GM23338 (cell line): Measurements from ENCODE around the gene TIMM17B. TPM values are rescaled to one million over a fixed set of nuclear protein-coding genes. Genes with fewer than 3 reads are reported as not detected.

Experiments
- ATAC-seq: fragments of 200-7000 bp; cut with Tn5 transposase; 3 replicates; pipeline ENCODE4 v1.9.1; 2020
- DNase-seq: peaks from one replicate; pipeline ENCODE4 v3.0.0-alpha.2; 2015; ENCODE audit warnings: low spot score
- H2AFZ ChIP-seq: fragments of 200-600 bp; sonication (generic); 2 replicates; pipeline ENCODE4 v1.8.0; 2016; ENCODE audit warnings: antibody characterized with exemption, mild to moderate bottlenecking, moderate library complexity
- H3F3A ChIP-seq: fragments of 200-600 bp; sonication (generic); replicated peaks from 2 replicates; pipeline ENCODE4 v1.8.0; 2017; ENCODE audit warnings: antibody characterized with exemption, mixed run types, low read depth
- H3K27ac ChIP-seq: fragments of 200-600 bp; sonication (generic); 2 replicates; pipeline ENCODE4 v1.6.1; 2016; ENCODE audit warnings: low read depth
- H3K27me3 ChIP-seq: fragments of 200-600 bp; sonication (generic); 2 replicates; pipeline ENCODE4 v1.8.0; 2016; ENCODE audit warnings: mild to moderate bottlenecking, mixed run types, moderate library complexity; ENCODE audit not compliant: insufficient read depth
- H3K36me3 ChIP-seq: fragments of 200-600 bp; sonication (generic); 2 replicates; pipeline ENCODE4 v1.8.0; 2016; ENCODE audit warnings: mild to moderate bottlenecking; ENCODE audit not compliant: insufficient read depth
- H3K4me1 ChIP-seq: fragments of 200-600 bp; sonication (generic); 2 replicates; pipeline ENCODE4 v1.8.0; 2016; ENCODE audit warnings: mild to moderate bottlenecking, moderate library complexity; ENCODE audit not compliant: insufficient read depth
- H3K4me2 ChIP-seq: fragments of 200-600 bp; sonication (generic); 2 replicates; pipeline ENCODE4 v1.7.1; 2017; ENCODE audit warnings: mixed run types
- H3K4me3 ChIP-seq: fragments of 200-600 bp; sonication (generic); 2 replicates; pipeline ENCODE4 v1.6.1; 2016; ENCODE audit warnings: mixed run types
- H3K79me2 ChIP-seq: fragments of 200-600 bp; sonication (generic); replicated peaks from 2 replicates; pipeline ENCODE4 v1.8.0; 2017; ENCODE audit warnings: mild to moderate bottlenecking; ENCODE audit not compliant: insufficient read depth
- H3K9me2 ChIP-seq: fragments of 200-600 bp; sonication (generic); 2 replicates; pipeline ENCODE4 v1.8.0; 2017; ENCODE audit not compliant: insufficient read depth
- H4K20me1 ChIP-seq: fragments of 200-600 bp; sonication (generic); replicated peaks from 2 replicates; pipeline ENCODE4 v1.8.0; 2017; ENCODE audit warnings: mild to moderate bottlenecking; ENCODE audit not compliant: insufficient read depth
- H3K27ac Mint-ChIP-seq: 2 replicates; pipeline ENCODE4 v1.8.0; 2020; ENCODE audit warnings: inconsistent platforms, mild to moderate bottlenecking, moderate library complexity, mixed read lengths
- H3K27me3 Mint-ChIP-seq: 3 replicates; pipeline ENCODE4 v1.8.0; 2022; ENCODE audit warnings: low read depth, mild to moderate bottlenecking, moderate library complexity, mixed read lengths, inconsistent platforms; ENCODE audit not compliant: insufficient read depth, poor library complexity
- H3K36me3 Mint-ChIP-seq: 3 replicates; pipeline ENCODE4 v1.8.0; 2021; ENCODE audit warnings: low read depth, mild to moderate bottlenecking, inconsistent platforms, moderate library complexity, mixed read lengths
- H3K4me1 Mint-ChIP-seq: 3 replicates; pipeline ENCODE4 v1.8.0; 2020; ENCODE audit warnings: mild to moderate bottlenecking, inconsistent platforms, mixed read lengths
- H3K4me3 Mint-ChIP-seq: 3 replicates; pipeline ENCODE4 v1.8.0; 2021; ENCODE audit warnings: moderate library complexity, mild to moderate bottlenecking, inconsistent platforms, mixed read lengths
- H3K9me3 Mint-ChIP-seq: 3 replicates; pipeline ENCODE4 v1.8.0; 2020; ENCODE audit warnings: moderate library complexity, mild to moderate bottlenecking, inconsistent platforms, mixed read lengths
- CREB1 ChIP-seq: fragments of 250-450 bp; sonication (Bioruptor Pico); IDR thresholded peaks from 2 replicates; pipeline ENCODE4 v1.5.0; 2020; ENCODE audit warnings: low read depth, mild to moderate bottlenecking, moderate library complexity
- ETS1 ChIP-seq: IDR thresholded peaks from 2 replicates; pipeline ENCODE4 v1.6.1; 2016; ENCODE audit warnings: antibody characterized with exemption
- EZH2 ChIP-seq: fragments of 200-600 bp; sonication (generic); IDR thresholded peaks from one replicate; pipeline ENCODE4 v1.8.0; 2017; ENCODE audit warnings: antibody characterized with exemption, mild to moderate bottlenecking, low read depth; ENCODE audit not compliant: unreplicated experiment
- JUNB ChIP-seq: IDR thresholded peaks from one replicate; pipeline ENCODE4 v1.6.1; 2016; ENCODE audit warnings: antibody characterized with exemption; ENCODE audit not compliant: unreplicated experiment
- POLR2AphosphoS5 ChIP-seq: IDR thresholded peaks from 2 replicates; pipeline ENCODE4 v1.6.1; 2016; ENCODE audit warnings: antibody characterized with exemption, low read depth
- polyA plus RNA-seq: library from polyadenylated mRNA; unstranded; fragments of >200 nt; fragmentation: Nextera tagmentation; extraction: Ambion mirVana; gene quantifications from 2 replicates; pipeline ENCODE4 v1.2.1, GENCODE V29; 2016
- total RNA-seq: library from RNA; depleted of rRNA; stranded (reverse); fragments of >200 nt; shearing (Covaris generic); gene quantifications from 2 replicates; pipeline ENCODE4 v1.2.3, GENCODE V29; 2014
- TF ChIP-seq, protein P1 (sequence below), 2 experiments: fragments of 200-600 bp in 1 of 2; sonication (generic) in 1 of 2; conservative IDR thresholded peaks; 2 replicates each; pipeline versions ENCODE4 v1.5.1 to v1.6.1; 2016 to 2017; ENCODE audit warnings: antibody characterized with exemption in 2 of 2, low read depth in 2 of 2, mild to moderate bottlenecking in 2 of 2, moderate library complexity in 1 of 2

The TIMM17B gene
- total and polyA plus RNA-seq, 2 experiments from 2014 or later, result 67.1 to 147 TPM

DNA sequence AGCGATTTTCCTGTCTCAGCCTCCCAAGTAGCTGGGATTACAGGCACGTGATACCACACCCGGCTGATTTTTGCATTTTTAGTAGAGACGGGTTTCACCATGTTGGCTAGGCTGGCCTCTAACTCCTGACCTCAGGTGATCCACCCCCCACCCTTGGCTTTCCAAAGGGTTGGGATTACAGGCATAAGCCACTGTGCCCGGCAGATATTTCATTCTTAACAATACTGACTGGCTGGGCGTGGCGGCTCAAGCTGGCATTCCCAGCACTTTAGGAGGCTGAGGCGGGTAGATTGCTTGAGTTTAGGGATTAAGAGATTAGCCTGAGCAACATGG lies 1.5 kb upstream of the TIMM17B start:
- peak overlapping the region; percentile 85; the same call in 1 of the 2 replicates for H3K4me2 ChIP-seq
- H3K9me2 ChIP-seq, result no peaks in the 10 kb centered on the region
- H4K20me1 ChIP-seq, result no peaks in the 10 kb centered on the region
- Mint-ChIP-seq H3K27ac (no peak overlapping the region), H3K4me3 (peak overlapping the region; percentile 88; the same call in 2 of the 3 replicates), H3K4me1 (peaks cover 5% of the 10 kb centered on the region), H3K36me3 (peaks cover 45% of the 10 kb centered on the region), H3K9me3 (no peaks in the 10 kb centered on the region), H3K27me3 (peaks cover 3% of the 10 kb centered on the region)
- no peaks in the 10 kb centered on the region; the same call in 1 of the 2 replicates for H3K36me3 ChIP-seq
- no peak overlapping the region for H2AFZ ChIP-seq
- no peak for TF ChIP-seq JUNB
- TF ChIP-seq, protein P1, sequence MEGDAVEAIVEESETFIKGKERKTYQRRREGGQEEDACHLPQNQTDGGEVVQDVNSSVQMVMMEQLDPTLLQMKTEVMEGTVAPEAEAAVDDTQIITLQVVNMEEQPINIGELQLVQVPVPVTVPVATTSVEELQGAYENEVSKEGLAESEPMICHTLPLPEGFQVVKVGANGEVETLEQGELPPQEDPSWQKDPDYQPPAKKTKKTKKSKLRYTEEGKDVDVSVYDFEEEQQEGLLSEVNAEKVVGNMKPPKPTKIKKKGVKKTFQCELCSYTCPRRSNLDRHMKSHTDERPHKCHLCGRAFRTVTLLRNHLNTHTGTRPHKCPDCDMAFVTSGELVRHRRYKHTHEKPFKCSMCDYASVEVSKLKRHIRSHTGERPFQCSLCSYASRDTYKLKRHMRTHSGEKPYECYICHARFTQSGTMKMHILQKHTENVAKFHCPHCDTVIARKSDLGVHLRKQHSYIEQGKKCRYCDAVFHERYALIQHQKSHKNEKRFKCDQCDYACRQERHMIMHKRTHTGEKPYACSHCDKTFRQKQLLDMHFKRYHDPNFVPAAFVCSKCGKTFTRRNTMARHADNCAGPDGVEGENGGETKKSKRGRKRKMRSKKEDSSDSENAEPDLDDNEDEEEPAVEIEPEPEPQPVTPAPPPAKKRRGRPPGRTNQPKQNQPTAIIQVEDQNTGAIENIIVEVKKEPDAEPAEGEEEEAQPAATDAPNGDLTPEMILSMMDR (conservative IDR thresholded peaks at IDR 0.05; ENCODE audit: low read depth in 2 of 2), result no peak
- TF ChIP-seq POLR2AphosphoS5, result no peak
- no peaks in the 10 kb centered on the region for H3F3A ChIP-seq
- H3K4me3 ChIP-seq, result no peak overlapping the region
- H3K27ac ChIP-seq, result no peak overlapping the region
- no peaks in the 10 kb centered on the region; the same call in 1 of the 2 replicates for H3K4me1 ChIP-seq
- H3K79me2 ChIP-seq, result peaks cover 41% of the 10 kb centered on the region
- H3K27me3 ChIP-seq, result no peaks in the 10 kb centered on the region
- ATAC-seq (no peak), DNase-seq (no peak)

DNA sequence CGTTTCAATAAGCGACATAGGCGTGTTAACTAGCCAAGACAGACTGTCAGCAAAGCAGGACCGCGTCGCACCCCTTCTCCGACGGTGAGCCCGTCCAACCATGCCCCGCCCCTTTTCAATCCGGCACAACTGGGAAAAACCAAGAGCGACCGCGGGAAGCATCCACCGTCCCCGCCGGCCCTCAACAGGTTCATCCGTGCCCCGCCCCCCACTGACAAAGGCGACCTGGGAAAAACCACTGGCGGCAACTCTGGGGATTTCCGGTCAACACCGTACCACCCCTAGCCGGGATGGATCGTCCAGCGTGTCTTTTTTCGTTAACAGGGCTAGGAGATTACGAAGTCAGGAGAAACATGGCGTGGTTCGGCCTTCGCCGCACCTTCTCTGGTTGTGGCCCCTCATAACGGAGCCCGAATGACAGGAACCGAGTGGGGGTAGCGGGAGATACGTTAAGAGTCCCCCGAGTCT lies 377 bp downstream of the TIMM17B start:
- TF ChIP-seq, protein P1 (conservative IDR thresholded peaks at IDR 0.05; ENCODE audit: low read depth in 2 of 2), result no peak
- H3K4me1 Mint-ChIP-seq, result no peaks in the 10 kb centered on the region; the same call in 2 of the 3 replicates
- H2AFZ ChIP-seq, result 0 out of 2 replicates have a peak overlapping the region, but pooled peaks have one; percentile 52
- H3K27me3 ChIP-seq, result no peaks in the 10 kb centered on the region
- no peaks in the 10 kb centered on the region; the same call in 1 of the 2 replicates for H3K36me3 ChIP-seq
- H3F3A ChIP-seq, result no peaks in the 10 kb centered on the region
- no peaks in the 10 kb centered on the region; the same call in 1 of the 2 replicates for H3K4me1 ChIP-seq
- no peaks in the 10 kb centered on the region for H4K20me1 ChIP-seq
- H3K9me2 ChIP-seq, result no peaks in the 10 kb centered on the region
- ATAC-seq (peak; percentile 65), DNase-seq (peak; percentile 93)
- peaks cover 41% of the 10 kb centered on the region for H3K79me2 ChIP-seq
- H3K27ac ChIP-seq, result peak overlapping the region; percentile 97
- peak overlapping the region; percentile 88 for H3K4me3 Mint-ChIP-seq
- no peaks in the 10 kb centered on the region for H3K27me3 Mint-ChIP-seq
- H3K4me3 ChIP-seq, result peak overlapping the region; percentile 83
- no peaks in the 10 kb centered on the region for H3K9me3 Mint-ChIP-seq
- H3K36me3 Mint-ChIP-seq, result peaks cover 37% of the 10 kb centered on the region
- H3K27ac Mint-ChIP-seq, result peak overlapping the region; percentile 97
- H3K4me2 ChIP-seq, result peak overlapping the region; percentile 93

GRCh38 chrX:48896611-48897011 lies 957 bp downstream of the TIMM17B start:
- no peaks in the 10 kb centered on the region; the same call in 2 of the 3 replicates for H3K4me1 Mint-ChIP-seq
- H2AFZ ChIP-seq, result no peak overlapping the region
- no peak for TF ChIP-seq EZH2
- no peak for TF ChIP-seq CREB1
- no peak for TF ChIP-seq ETS1

More at GRCh38 chrX:48896611-48897011, 957 bp downstream of the TIMM17B start:
- no peaks in the 10 kb centered on the region for H3K27me3 ChIP-seq
- H3K27ac Mint-ChIP-seq, result peak overlapping the region; percentile 97
- ATAC-seq, result peak; percentile 6
- H3K4me3 Mint-ChIP-seq, result peak overlapping the region; percentile 88
- H3K9me3 Mint-ChIP-seq, result no peaks in the 10 kb centered on the region
- peak overlapping the region; percentile 93 for H3K4me2 ChIP-seq
- H3K4me3 ChIP-seq, result peak overlapping the region; percentile 83
- no peaks in the 10 kb centered on the region; the same call in 1 of the 2 replicates for H3K4me1 ChIP-seq
- H4K20me1 ChIP-seq, result no peaks in the 10 kb centered on the region
- no peaks in the 10 kb centered on the region for H3K27me3 Mint-ChIP-seq
- H3K79me2 ChIP-seq, result peaks cover 41% of the 10 kb centered on the region
- H3K27ac ChIP-seq, result 0 out of 2 replicates have a peak overlapping the region, but pooled peaks have one; percentile 97
- peak; percentile 30 for DNase-seq
- H3K9me2 ChIP-seq, result no peaks in the 10 kb centered on the region
- H3K36me3 Mint-ChIP-seq, result peaks cover 36% of the 10 kb centered on the region
- no peaks in the 10 kb centered on the region for H3F3A ChIP-seq
- no peaks in the 10 kb centered on the region; the same call in 1 of the 2 replicates for H3K36me3 ChIP-seq
